ENCODE results near the gene KCNQ5.

The KCNQ5 gene

GRCh38 chr6:72675396-72675795 is 53.5 kb downstream of the KCNQ5 start:
- DNase-seq (ENCODE audit: low spot score): no peak

DNA sequence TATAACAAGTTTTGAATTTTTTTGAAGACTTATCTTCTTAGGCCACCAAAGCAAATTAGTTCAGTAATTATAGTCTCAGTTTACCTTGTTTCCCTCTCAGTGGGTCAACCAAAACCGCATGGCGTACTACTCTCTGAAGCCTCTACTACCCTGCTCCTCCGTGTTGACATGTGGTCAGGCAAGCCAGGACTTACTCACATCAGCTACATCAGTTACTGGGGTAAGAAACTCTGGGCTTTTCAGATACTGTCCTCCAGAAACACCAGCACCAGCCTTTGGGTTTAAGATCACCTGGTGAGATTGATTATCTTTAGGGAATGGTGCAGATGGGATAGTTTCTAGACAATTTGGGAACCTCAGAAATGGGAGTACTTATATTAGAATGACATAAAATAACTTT is 55.1 kb downstream of the KCNQ5 start:
- DNase-seq (ENCODE audit: low spot score): no peak

DNA sequence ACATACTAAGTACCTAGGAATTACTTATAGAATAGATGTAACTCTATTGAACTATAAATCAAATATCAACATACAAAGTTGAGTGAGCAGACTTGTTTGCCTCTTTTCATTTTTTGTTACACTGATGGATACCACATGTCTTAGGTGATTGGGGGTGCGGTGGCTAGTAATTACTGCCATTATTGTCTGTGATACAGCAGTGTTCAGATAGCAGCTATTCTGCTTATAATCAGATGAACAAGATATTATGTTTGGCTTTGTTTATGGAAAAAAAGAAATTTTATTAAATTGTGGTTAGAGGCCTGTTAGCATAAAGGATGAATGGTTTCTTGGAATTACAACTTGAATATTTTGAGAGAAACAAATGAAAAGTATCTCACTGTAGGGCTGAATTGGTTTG is 55.9 kb downstream of the KCNQ5 start:
- DNase-seq (ENCODE audit: low spot score): no peak

- DNase-seq (ENCODE audit: low spot score): no peak
Measured at GRCh38 chr6:72683797-72684196, 61.9 kb downstream of the KCNQ5 start.

- DNase-seq (ENCODE audit: low spot score): no peak
Measured at GRCh38 chr6:72689107-72689954, 67.5 kb downstream of the KCNQ5 start.

- DNase-seq (ENCODE audit: low spot score): no peak
Measured at GRCh38 chr6:72691249-72691648, 69.4 kb downstream of the KCNQ5 start.

- no peak for DNase-seq (ENCODE audit: low spot score)
Measured at GRCh38 chr6:72696055-72696454, 74.2 kb downstream of the KCNQ5 start.

DNA sequence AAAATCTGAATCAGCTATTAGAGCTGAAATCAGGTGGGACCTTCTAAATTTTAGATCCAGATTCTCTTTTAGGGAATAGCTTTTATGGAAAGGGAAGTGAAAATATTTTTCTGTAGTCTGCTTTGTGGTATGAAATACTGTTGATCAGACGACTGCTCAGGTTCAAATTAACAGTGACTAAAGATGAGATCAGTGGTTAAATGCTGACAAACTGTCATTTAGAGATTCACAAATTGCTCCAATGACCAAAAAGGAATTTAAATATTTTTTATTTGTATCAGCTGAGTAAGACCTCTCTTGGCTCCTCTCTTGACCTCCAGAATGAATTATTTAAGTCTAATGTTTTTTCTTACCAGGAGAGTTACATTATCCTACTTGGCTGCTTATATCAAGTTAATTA is 77.3 kb downstream of the KCNQ5 start:
- DNase-seq (ENCODE audit: low spot score): no peak

- no peak for DNase-seq (ENCODE audit: low spot score)
Measured at GRCh38 chr6:72702421-72702820, 80.6 kb downstream of the KCNQ5 start.

DNA sequence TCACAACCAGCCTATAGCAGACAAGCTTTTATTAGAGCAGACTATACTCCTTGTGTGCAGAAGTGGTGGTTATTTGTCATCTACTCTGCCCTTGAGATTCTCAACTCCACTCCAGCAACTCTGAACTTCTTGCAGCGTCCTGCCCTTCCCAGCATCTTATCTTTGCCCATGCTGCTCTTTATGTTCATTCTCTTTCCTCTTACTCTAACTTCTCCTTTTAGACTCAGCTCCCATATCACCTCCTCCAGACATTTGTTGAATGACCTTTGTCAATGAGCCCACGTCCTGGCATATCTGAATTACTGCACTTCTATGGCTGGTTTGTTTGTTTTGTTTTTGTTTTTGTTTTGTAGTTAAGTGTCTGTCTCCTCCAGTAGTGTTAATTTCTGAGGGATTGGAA is 81.2 kb downstream of the KCNQ5 start:
- no peak for DNase-seq (ENCODE audit: low spot score)

GRCh38 chr6:72704979-72705378 is 83.1 kb downstream of the KCNQ5 start:
- DNase-seq (ENCODE audit: low spot score): peak; percentile 1

GRCh38 chr6:72709431-72709830 is 87.6 kb downstream of the KCNQ5 start:
- no peak for DNase-seq (ENCODE audit: low spot score)

- no peak for DNase-seq (ENCODE audit: low spot score)
Measured at GRCh38 chr6:72711731-72712130, 89.9 kb downstream of the KCNQ5 start.

GRCh38 chr6:72712910-72713309 is 91.0 kb downstream of the KCNQ5 start:
- DNase-seq (ENCODE audit: low spot score): no peak

DNA sequence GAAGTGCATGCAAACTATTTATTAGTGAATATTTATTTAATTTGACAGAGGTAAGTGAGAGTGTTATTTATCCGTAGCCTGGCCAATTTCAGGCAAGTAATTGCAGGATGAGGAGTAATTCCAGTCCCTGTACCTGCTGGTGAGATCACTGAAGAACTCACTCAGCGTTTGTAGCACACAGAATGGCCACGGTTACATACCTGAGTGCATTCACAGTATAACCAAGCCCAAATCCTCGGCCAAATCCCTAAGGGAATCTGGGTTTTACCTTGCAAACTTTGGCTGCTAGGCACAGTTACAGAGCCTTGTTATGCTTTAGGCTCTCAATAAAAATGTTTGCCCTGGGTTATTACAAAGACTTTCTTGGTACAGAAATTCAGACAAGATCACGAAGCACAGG is 93.3 kb downstream of the KCNQ5 start:
- DNase-seq (ENCODE audit: low spot score): no peak

GRCh38 chr6:72716916-72717315 is 95.1 kb downstream of the KCNQ5 start:
- no peak for DNase-seq (ENCODE audit: low spot score)

GRCh38 chr6:72720464-72720863 is 98.6 kb downstream of the KCNQ5 start:
- no peak for DNase-seq (ENCODE audit: low spot score)

DNA sequence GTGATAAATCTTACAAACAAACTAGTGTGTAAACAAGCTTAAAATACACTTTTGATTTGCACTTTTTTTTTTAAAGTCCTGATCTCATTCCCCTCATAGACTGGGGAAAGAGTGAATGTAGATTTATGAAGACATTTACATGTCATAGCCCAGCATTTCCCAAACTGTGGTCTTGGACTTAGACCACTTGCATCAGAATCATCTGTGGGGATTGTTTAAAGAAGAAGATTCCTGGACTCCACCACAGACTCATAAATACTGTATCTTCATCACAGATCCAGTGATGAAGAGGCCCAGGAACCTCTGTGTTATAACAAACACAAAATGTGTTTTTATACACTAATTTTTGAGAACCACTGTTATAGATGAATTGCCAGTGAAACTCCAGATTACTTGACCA is 99.5 kb downstream of the KCNQ5 start:
- no peak for DNase-seq (ENCODE audit: low spot score)

DNA sequence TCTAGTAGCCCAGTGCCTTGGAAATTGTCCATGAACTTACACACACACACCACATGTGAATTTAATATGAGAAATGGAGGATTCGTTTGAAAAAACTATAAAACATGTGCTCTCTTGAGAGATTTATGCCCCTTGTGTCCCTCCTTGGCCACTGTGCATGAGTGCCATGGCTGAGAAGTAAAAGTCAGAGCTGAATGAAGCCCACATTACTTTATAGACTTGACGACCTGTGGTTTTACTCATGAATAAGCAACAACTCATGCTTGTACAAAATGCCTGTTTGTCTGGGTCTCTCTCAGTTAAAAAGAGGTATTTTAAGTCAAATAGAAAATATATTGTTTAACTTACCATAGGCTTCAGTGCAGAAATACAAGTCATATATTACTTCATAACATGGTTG is 102.7 kb downstream of the KCNQ5 start:
- no peak for DNase-seq (ENCODE audit: low spot score)

GRCh38 chr6:72728706-72729343 is 107.0 kb downstream of the KCNQ5 start:
- no peak for DNase-seq (ENCODE audit: low spot score)

GRCh38 chr6:72733045-72733444 is 111.2 kb downstream of the KCNQ5 start:
- DNase-seq (ENCODE audit: low spot score): no peak

DNA sequence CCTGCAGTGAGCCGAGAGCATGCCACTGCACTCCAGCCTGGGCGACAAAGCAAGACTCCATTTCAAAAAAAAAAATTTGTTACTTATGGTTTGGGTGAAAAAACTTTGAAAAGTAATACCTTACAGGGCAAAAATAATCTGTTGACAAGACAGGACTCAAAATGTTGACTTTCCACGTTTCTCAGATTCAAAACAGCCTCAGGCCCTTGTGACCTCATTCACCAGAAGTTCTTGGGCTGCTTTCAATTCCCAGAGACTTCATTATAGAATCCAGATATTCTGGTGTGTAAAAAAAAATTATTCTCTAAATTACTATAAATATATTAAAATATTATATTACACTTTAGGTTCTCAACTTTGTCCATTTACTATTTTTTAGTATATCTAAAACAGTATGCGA is 116.2 kb downstream of the KCNQ5 start:
- no peak for DNase-seq (ENCODE audit: low spot score)

GRCh38 chr6:72739368-72739779 is 117.5 kb downstream of the KCNQ5 start:
- no peak for DNase-seq (ENCODE audit: low spot score)

DNA sequence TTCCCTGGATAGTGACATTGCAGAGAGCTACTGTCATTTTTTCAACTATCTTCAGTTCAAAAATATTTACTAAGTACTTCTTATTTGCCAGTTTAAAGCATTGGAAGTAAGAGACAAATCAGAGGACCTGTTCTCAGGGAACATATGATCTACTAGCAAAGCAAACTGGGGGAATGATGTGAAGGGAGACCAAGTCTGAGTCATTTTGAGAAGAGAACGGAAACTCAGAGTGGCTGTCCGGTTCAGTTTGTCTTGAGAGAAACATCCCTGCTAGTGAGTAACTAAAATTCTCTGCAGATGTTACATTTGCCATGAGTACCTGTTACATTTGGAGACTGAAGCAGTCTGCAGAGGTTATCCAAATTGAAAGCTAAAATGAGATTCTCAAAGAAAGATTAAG is 118.3 kb downstream of the KCNQ5 start:
- no peak for DNase-seq (ENCODE audit: low spot score)
